Gastroesophageal sphincter (tissue), 3 donors: ENCODE measurements around the gene ADGRF1.

Experiments
- EP300 ChIP-seq: sonication (generic); formaldehyde crosslinking; IDR thresholded peaks from one replicate; pipeline ENCODE4 v1.6.1; 2017; ENCODE audit warnings: antibody characterized with exemption, mild to moderate bottlenecking
- POLR2A ChIP-seq, 2 donors: fragments of 450-650 bp; IDR thresholded peaks; one replicate each; pipeline ENCODE4 v1.6.1; 2017; ENCODE audit warnings: antibody characterized with exemption in 2 of 2, mild to moderate bottlenecking in 2 of 2, moderate library complexity in 1 of 2
- POLR2AphosphoS5 ChIP-seq: sonication (generic); formaldehyde crosslinking; IDR thresholded peaks from one replicate; pipeline ENCODE4 v1.6.1; 2017; ENCODE audit warnings: antibody characterized with exemption
- TF ChIP-seq, protein P1 (sequence below), 4 experiments: fragments of 200-600 bp in 2 of 4; fragments of 450-650 bp in 2 of 4; sonication (generic) in 1 of 4; IDR thresholded peaks; one replicate each; pipeline ENCODE4 v1.5.1; 2017 to 2019; ENCODE audit warnings: antibody characterized with exemption in 4 of 4, mild to moderate bottlenecking in 2 of 4, moderate library complexity in 2 of 4

DNA sequence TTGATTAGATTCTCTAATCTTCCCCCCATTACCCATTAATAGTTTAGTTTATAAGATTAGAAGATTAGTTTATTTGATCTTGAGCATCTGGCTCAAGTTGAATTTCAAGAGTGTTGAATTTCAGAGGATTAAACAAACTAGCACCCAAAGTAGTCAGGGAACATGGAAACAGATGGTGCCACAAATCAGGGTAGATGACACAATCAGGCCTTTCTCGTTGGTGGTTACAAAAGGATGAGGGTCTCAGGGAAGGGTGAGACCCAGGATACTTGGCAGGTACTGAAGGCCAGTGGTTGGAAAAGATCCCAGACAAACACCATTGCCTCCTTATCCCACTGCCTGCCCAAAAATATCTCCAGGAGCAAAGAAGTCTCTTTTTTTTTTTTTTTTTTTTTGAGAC, 29.5 kb upstream of the ADGRF1 start:
- TF ChIP-seq, protein P1, sequence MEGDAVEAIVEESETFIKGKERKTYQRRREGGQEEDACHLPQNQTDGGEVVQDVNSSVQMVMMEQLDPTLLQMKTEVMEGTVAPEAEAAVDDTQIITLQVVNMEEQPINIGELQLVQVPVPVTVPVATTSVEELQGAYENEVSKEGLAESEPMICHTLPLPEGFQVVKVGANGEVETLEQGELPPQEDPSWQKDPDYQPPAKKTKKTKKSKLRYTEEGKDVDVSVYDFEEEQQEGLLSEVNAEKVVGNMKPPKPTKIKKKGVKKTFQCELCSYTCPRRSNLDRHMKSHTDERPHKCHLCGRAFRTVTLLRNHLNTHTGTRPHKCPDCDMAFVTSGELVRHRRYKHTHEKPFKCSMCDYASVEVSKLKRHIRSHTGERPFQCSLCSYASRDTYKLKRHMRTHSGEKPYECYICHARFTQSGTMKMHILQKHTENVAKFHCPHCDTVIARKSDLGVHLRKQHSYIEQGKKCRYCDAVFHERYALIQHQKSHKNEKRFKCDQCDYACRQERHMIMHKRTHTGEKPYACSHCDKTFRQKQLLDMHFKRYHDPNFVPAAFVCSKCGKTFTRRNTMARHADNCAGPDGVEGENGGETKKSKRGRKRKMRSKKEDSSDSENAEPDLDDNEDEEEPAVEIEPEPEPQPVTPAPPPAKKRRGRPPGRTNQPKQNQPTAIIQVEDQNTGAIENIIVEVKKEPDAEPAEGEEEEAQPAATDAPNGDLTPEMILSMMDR (IDR thresholded peaks at IDR 0.05): no peak
- no peak for TF ChIP-seq POLR2A (IDR thresholded peaks at IDR 0.05)
- TF ChIP-seq EP300: no peak
- TF ChIP-seq POLR2AphosphoS5: no peak
